ENCODE measurements around the gene NECAP2.

DNA sequence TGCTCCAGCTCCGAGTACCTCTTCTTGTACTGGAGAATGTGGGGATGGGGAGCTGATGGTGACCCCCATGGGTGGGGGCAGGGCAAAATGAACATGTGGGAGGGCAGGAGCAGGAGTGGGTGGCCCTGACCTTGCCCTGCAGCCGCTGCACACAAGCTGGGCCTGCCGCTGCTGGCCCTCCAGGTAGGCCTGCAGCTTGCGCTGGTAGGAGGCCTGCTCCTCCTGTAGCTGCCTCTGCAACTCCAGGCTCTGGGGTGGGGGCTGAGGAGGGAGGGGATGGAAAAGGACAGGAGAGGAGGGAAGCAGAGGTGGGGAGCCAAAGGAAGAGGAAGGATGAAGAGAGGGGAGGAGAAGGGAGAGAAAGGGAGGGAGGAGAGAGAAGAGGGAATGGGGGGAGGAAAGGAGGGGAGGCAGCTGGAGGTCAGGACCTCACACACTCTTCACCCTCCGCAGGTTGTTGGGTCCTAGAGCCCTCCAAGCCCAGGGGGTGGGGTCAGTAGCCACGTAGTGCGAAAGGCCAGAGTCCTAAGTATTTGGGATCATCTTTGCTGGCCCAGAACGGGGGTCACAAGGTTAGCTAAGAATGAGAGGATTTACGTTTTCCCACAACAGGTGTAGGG is 50.6 kb downstream of the NECAP2 start:
- no peak for TF ChIP-seq POLR2A (IDR thresholded peaks at IDR 0.05)
- no peak for TF ChIP-seq CTCF (IDR thresholded peaks at IDR 0.05 in 8 of 11, conservative IDR thresholded peaks at IDR 0.05 in 3 of 11)
- TF ChIP-seq POLR2AphosphoS5 (IDR thresholded peaks at IDR 0.05), result no peak
